COLO829 (cell line): Measurements from ENCODE around the gene TPD52L2.
"Not testable (repeated sequence)": the region's sequence is repeated elsewhere in the genome, so short reads cannot be mapped to it uniquely, and the experiment has no call there.

Experiments used
- DNase-seq: peaks from one replicate; pipeline ENCODE4 v3.0.0; 2012; ENCODE audit warnings: low spot score

Gene TPD52L2

GRCh38 chr20:63895952-63896263 is 30.8 kb downstream of the TPD52L2 start:
- DNase-seq: no peak

GRCh38 chr20:63896264-63897105 is 31.4 kb downstream of the TPD52L2 start:
- DNase-seq: no peak

GRCh38 chr20:63897978-63898561 is 33.0 kb downstream of the TPD52L2 start:
- no peak for DNase-seq

GRCh38 chr20:63898882-63899558 is 34.0 kb downstream of the TPD52L2 start:
- DNase-seq: no peak

DNA sequence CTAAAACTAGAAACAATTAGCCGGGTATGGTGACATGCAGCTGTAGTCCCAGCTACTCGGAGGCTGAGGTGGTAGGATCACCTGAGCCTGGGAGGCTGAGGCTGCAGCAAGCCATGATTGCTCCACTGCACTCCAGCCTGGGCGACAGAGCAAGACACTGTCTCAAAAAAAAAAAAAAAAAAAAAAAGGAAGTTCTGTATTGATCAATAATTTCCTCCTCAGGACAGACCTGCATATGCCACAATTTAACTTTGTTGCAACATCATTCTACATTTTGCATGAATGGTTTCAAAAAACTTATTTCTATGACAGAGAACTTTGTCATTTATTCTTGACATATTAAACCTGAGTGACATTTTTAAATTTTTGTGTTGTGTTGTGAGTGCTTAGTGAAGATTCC is 35.3 kb downstream of the TPD52L2 start:
- DNase-seq: no peak

DNA sequence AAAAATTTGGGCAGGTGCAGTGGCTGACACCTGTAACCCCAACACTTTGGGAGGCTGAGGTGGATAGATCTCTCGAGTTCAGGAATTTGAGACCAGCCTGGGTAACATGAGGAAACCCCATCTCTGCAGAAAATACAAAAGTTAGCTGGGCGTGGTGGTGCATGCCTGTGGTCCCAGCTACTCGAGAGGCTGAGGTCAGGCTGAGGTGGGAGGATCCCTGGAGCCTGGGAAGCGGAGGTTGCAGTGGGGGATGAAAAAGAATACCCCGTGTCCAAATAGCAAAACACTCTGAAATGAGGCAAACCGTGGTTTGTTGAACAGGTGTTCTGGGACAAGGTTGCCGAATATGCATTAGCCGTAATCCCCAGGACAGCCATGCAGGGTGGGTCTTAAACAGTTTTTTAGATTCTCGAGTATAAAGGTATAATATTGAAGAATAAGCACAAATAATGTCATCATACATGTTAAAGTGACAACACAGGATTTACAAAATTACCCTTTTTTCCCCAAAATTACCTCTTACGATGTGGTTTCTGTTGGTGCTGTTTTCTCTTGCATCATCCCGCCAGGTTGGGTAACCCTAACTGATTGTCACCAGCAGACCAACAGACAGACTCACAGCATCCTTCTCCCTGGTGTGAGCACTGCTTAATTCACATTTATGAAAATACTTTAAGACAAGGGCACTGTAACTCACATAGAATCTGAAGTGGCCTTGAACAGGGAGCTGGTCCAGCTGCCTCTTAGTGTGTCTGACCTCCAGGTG is 38.9 kb downstream of the TPD52L2 start:
- DNase-seq: no peak

DNA sequence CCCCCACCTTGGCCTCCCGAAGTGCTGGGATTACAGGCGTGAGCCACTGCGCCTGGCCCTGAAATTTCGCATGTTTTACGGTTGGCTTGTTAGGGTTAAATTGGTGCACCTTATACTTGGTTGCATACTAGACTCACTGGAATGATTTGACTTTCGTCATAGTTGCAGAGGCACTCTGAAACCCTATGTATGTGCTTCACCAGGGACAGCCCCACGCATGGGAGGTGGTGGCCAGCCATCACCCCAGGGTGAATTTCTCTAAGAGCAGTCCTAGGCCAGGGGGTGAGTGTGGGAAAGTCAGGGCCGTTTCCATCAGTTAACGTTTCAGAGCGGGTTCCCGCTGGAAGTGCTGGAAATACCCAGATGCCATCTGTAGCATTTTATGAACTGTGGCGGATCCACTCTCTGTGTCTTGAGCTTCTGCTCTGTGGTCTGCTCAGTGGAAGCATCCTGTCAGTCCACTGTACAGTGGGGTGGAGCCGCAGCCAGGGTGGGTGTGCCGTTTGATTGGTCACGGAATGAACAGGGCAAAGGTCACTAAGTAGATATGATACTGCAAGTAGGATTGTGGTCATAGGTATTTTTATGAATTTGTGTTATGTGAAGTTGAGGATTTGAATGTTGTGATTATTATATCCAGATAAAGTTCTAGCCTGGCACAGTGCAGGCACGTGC is 43.1 kb downstream of the TPD52L2 start:
- DNase-seq: no peak

DNA sequence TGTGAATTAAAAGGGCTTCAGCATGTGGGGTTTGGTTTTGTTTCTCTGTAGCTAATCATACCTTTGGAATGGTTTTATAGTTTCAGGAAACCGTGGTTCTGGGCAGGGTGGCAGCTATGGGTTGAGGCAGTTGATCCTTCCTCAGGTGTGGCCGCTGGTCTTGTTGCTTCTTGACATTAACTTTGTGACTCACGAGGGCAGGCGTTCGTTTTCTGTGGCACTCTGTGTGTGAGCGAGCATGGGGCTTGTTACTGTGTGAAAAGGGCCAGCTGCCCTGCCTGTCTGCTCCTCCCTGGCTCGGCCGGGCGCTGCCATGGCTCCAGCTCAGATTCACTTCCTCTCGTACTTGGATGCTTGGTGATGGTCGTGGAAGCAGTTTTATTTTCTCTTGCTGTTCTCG is 46.1 kb downstream of the TPD52L2 start:
- no peak for DNase-seq

- DNase-seq: no peak
Observed at GRCh38 chr20:63913768-63914167, 48.7 kb downstream of the TPD52L2 start.

- DNase-seq: no peak
Observed at GRCh38 chr20:63915471-63915870, 50.4 kb downstream of the TPD52L2 start.

GRCh38 chr20:63916371-63916939 is 51.4 kb downstream of the TPD52L2 start:
- DNase-seq: not testable (repeated sequence)

- no peak for DNase-seq
Observed at GRCh38 chr20:63917811-63918210, 52.7 kb downstream of the TPD52L2 start.

- DNase-seq: no peak
Observed at GRCh38 chr20:63919130-63919529, 54.1 kb downstream of the TPD52L2 start.

DNA sequence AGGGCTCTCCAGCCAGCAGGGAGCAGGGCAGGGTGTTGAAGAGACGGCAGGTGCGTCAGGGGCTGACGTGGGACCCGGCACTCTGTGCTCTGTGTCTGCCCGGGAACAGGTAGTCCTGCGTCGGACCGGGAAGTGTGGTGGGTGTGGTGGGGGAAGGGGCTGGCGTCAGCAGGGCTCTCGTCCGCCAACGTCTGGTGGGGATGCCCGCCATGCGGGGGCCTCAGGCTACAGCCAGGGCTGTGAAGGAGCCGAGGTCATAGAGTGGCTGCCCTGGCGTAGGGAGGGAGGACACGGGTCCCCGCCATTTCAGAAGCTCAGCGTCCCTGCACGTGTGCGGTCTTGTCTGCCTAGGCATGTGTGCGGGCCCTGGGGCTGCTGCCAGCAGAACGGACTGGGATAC is 55.2 kb downstream of the TPD52L2 start:
- no peak for DNase-seq

GRCh38 chr20:63923651-63924050 is 58.6 kb downstream of the TPD52L2 start:
- no peak for DNase-seq

DNA sequence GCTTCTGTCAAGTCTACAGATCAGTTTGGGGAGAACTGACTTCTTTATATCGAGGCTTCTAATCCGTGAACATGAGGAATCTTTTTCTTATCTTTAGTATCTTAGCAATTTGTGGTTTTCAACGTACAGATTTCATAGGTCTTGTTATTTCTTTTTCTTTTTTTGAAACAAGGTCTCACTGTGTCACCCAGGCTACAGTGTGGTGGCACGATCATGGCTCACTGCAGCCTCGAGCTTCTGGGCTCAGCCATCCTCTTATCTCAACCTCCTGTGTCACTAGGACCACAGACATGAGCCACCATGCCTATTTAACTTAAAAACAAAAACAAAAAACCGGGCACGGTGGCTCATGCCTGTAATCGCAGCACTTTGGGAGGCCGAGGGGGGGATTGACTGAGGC is 59.2 kb downstream of the TPD52L2 start:
- no peak for DNase-seq

DNA sequence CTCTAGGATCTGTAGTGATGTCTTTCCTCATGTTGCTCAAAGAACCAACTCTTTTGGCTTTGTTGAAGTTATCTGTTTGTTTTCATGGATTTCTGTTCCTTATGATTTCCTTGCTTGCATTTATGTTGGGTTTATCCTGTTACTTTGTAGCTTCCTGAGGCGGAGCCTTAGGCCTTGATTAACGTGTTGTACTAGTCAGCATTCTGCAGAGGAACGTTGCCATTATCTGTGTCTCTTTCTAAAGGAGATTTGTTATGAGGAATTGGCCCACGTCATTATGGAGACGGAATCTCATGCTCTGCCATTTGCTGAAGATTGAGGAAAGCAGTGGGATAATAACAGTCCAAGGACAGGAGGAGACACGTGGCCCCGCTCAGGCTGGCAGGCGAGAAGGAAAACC is 61.2 kb downstream of the TPD52L2 start:
- DNase-seq: no peak

- no peak for DNase-seq
Observed at GRCh38 chr20:63929071-63929470, 64.0 kb downstream of the TPD52L2 start.

DNA sequence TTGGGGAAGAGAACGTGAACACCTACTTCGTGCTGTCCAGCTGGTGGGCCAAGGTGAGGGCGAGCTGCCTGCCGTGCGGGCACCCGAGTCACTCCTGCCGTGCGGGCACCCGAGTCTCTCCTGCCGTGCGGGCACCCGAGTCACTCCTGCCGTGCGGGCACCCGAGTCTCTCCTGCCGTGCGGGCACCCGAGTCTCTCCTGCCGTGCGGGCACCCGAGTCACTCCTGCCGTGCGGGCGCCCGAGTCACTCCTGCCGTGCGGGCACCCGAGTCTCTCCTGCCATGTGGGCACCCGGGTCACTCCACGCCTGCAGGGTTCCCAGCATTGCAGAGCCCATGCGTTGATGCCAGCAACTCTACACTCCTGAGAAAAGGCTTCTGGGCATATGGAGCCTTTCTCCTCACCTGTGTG is 64.4 kb downstream of the TPD52L2 start:
- not testable (repeated sequence) for DNase-seq

GRCh38 chr20:63930971-63931553 is 66.0 kb downstream of the TPD52L2 start:
- DNase-seq: no peak

- no peak for DNase-seq
Observed at GRCh38 chr20:63931735-63932134, 66.7 kb downstream of the TPD52L2 start.
